Endothelial cell of umbilical vein (primary cell): Measurements from ENCODE around the gene ERICH6B. TPM values are rescaled to one million over a fixed set of nuclear protein-coding genes. Genes with fewer than 3 reads are reported as not detected.

Experiments used
- BruUV-seq: library from RNA; stranded (reverse); fragments of 400-500 nt; replicated peaks from 2 replicates; lab custom pipeline; 2021; lab: Mats Ljungman, UMichigan
- CTCF ChIA-PET: fragments of 300-600, 350-600 bp; sonication (Branson Sonifier 250); formaldehyde crosslinking; loops from one replicate; lab custom pipeline; 2021; ENCODE audit warnings: antibody characterized with exemption, inconsistent platforms; lab: Charles Lee
- POLR2A ChIA-PET: fragments of 300-600, 350-600 bp; sonication (Branson Sonifier 250); formaldehyde crosslinking; loops from one replicate; lab custom pipeline; 2021; ENCODE audit warnings: antibody characterized with exemption, inconsistent platforms; lab: Charles Lee
- DNase-seq: peaks from one replicate; pipeline ENCODE4 v3.0.0-alpha.2; 2011; ENCODE audit warnings: low read depth, low spot score
- FAIRE-seq: peaks from 2 replicates; lab custom pipeline; 2011; peaks lifted over from hg19 to GRCh38; lab: Jason Lieb, UNC
- H2AFZ ChIP-seq: 2 replicates; pipeline ENCODE4 v1.6.0; 2012; ENCODE audit warnings: low read depth, low read length, control low read depth, inconsistent platforms
- H3K27ac ChIP-seq: 2 replicates; pipeline ENCODE4 v1.5.1; 2011; ENCODE audit warnings: low read depth, mild to moderate bottlenecking, control low read depth, low read length, moderate library complexity; ENCODE audit not compliant: insufficient read depth
- H3K27me3 ChIP-seq, 2 experiments: 2 replicates each; pipeline versions ENCODE4 v1.6.0 to v1.6.1; 2011; ENCODE audit warnings: low read length in 2 of 2, mixed read lengths in 1 of 2; ENCODE audit not compliant: control insufficient read depth in 2 of 2, insufficient read depth in 2 of 2
- H3K36me3 ChIP-seq, 2 experiments: 2 replicates in 1 of 2; 3 replicates in 1 of 2; pipeline ENCODE4 v1.5.1; 2011; ENCODE audit warnings: low read length in 2 of 2, mild to moderate bottlenecking in 1 of 2, moderate library complexity in 1 of 2; ENCODE audit not compliant: control insufficient read depth in 2 of 2, insufficient read depth in 2 of 2; ENCODE audit errors: extremely low read depth in 1 of 2
- H3K4me1 ChIP-seq: 3 replicates; pipeline ENCODE4 v1.5.1; 2011; ENCODE audit warnings: mild to moderate bottlenecking, low read length; ENCODE audit not compliant: control insufficient read depth, insufficient read depth; ENCODE audit errors: extremely low read depth
- H3K4me2 ChIP-seq: 2 replicates; pipeline ENCODE4 v1.6.1; 2011; ENCODE audit warnings: low read length, control low read depth, mixed read lengths; ENCODE audit not compliant: insufficient read depth
- H3K4me3 ChIP-seq, 3 experiments: fragments of 200-600 bp in 1 of 3; sonication (generic), shearing (Covaris generic) in 1 of 3; replicated peaks in 1 of 3; 2 replicates each; pipeline ENCODE4 v1.5.1; 2011 to 2016; ENCODE audit warnings: control low read depth in 3 of 3, low read length in 3 of 3, mild to moderate bottlenecking in 2 of 3, inconsistent platforms in 1 of 3, low read depth in 1 of 3, moderate library complexity in 1 of 3; ENCODE audit not compliant: insufficient read depth in 1 of 3
- H3K79me2 ChIP-seq: 2 replicates; pipeline ENCODE4 v1.6.0; 2012; ENCODE audit warnings: low read length, inconsistent platforms; ENCODE audit not compliant: control insufficient read depth, insufficient read depth
- H3K9ac ChIP-seq: replicated peaks from 2 replicates; pipeline ENCODE3; 2011; ENCODE audit warnings: low read length, control low read depth; ENCODE audit not compliant: insufficient read depth; ENCODE audit errors: extremely low read depth
- H3K9me1 ChIP-seq: replicated peaks from 3 replicates; pipeline ENCODE4 v1.6.0; 2011; ENCODE audit warnings: mild to moderate bottlenecking, low read length; ENCODE audit not compliant: control insufficient read depth, insufficient read depth; ENCODE audit errors: extremely low read depth
- H3K9me3 ChIP-seq: replicated peaks from 2 replicates; pipeline ENCODE4 v1.5.1; 2012; ENCODE audit warnings: low read length, inconsistent platforms; ENCODE audit not compliant: control insufficient read depth, insufficient read depth
- H4K20me1 ChIP-seq: replicated peaks from 2 replicates; pipeline ENCODE3; 2011; ENCODE audit warnings: mild to moderate bottlenecking, low read length; ENCODE audit not compliant: control insufficient read depth, insufficient read depth; ENCODE audit errors: extremely low read depth
- EZH2 ChIP-seq: IDR thresholded peaks from 2 replicates; pipeline ENCODE4 v1.6.1; 2012; ENCODE audit warnings: borderline replicate concordance, low read depth, mild to moderate bottlenecking, moderate library complexity, low read length, inconsistent platforms; ENCODE audit not compliant: severe bottlenecking
- FOS ChIP-seq: IDR thresholded peaks from 2 replicates; pipeline ENCODE4 v1.6.1; 2011; ENCODE audit warnings: mild to moderate bottlenecking, low read length, moderate library complexity, borderline replicate concordance; ENCODE audit not compliant: insufficient read depth
- GATA2 ChIP-seq: IDR thresholded peaks from 2 replicates; pipeline ENCODE4 v1.7.0; 2011; ENCODE audit warnings: low read depth, mild to moderate bottlenecking, moderate library complexity, mixed read lengths, low read length; ENCODE audit not compliant: insufficient read length, insufficient read depth
- JUN ChIP-seq: IDR thresholded peaks from 2 replicates; pipeline ENCODE4 v1.6.1; 2011; ENCODE audit warnings: borderline replicate concordance, low read depth; ENCODE audit not compliant: insufficient read length, insufficient read depth
- MYC ChIP-seq: IDR thresholded peaks from one replicate; pipeline ENCODE4 v1.6.1; 2011; ENCODE audit warnings: mild to moderate bottlenecking, low read depth, low read length
- POLR2A ChIP-seq: IDR thresholded peaks from 2 replicates; pipeline ENCODE4 v1.6.1; 2012; ENCODE audit warnings: low read depth, mild to moderate bottlenecking, control low read depth, low read length
- POLR2AphosphoS5 ChIP-seq: IDR thresholded peaks from 2 replicates; pipeline ENCODE4 v1.6.1; 2012; ENCODE audit warnings: low read depth, mild to moderate bottlenecking, control low read depth, low read length, moderate library complexity; ENCODE audit not compliant: insufficient read depth
- dilution Hi-C: fragments of 300-500 bp; cut with MboI; formaldehyde crosslinking; loops from one replicate; pipeline ENCODE4 v1.15.0; 2019; ENCODE audit warnings: low sequenced_read_pairs; ENCODE audit not compliant: extremely low pct_ligation_motif_present
- intact Hi-C: fragments of 100-400 bp; cut with micrococcal nuclease; formaldehyde crosslinking; loops from one replicate; pipeline ENCODE4 v1.10.0; 2022
- polyA plus RNA-seq, 4 experiments: library from polyadenylated mRNA; depleted of rRNA in 3 of 4; stranded (reverse) in 3 of 4; unstranded in 1 of 4; fragments of >200 nt; gene quantifications; 2 replicates each; pipeline versions ENCODE4 v1.2.1 to v1.2.3, GENCODE V29; 2011 to 2012; ENCODE audit warnings: missing spikeins in 1 of 4
- total RNA-seq: library from RNA; stranded (reverse); gene quantifications from 2 replicates; pipeline ENCODE4 v1.2.3, GENCODE V29; 2021
- TF ChIP-seq, protein P1 (sequence below): IDR thresholded peaks from 2 replicates; pipeline ENCODE4 v1.6.1; 2011; ENCODE audit not compliant: insufficient read depth, insufficient read length
- TF ChIP-seq, protein P2 (sequence below), 2 donors: IDR thresholded peaks; 1 replicate in 1 of 2; 2 replicates in 1 of 2; pipeline ENCODE4 v1.5.1; 2011; ENCODE audit warnings: low read length in 2 of 2, mild to moderate bottlenecking in 2 of 2, moderate library complexity in 2 of 2, control low read depth in 1 of 2, inconsistent platforms in 1 of 2, low read depth in 1 of 2; ENCODE audit not compliant: insufficient read depth in 1 of 2; ENCODE audit errors: extremely low read depth in 1 of 2

Gene ERICH6B
- total and polyA plus RNA-seq, 2 donors (not counting 3 experiments of a cell fraction or from before 2014, with no cell fraction given): not detected

DNA sequence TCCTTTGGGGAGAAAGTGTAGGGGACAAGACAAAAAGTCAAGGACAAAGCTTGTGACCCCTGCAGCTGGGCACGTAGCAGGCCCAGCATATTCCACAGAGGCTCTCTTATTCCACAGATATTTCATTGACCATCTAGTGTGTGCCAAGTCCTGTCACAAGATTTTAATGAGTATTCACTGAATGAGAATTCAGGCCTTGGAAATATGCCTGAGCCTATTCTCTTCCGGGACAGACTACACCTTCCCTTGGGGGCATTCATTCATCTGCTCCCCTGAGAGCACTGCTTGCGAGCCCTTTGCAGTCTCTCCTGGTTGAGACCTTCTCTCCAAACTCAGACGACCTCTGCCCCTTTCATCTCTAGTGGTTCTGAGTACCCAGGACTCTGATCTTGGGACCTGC, 25.5 kb downstream of the ERICH6B start:
- no peak overlapping the region for H3K4me2 ChIP-seq
- H4K20me1 ChIP-seq: no peaks in the 10 kb centered on the region
- POLR2A ChIA-PET: no interaction called here
- TF ChIP-seq, protein P1, sequence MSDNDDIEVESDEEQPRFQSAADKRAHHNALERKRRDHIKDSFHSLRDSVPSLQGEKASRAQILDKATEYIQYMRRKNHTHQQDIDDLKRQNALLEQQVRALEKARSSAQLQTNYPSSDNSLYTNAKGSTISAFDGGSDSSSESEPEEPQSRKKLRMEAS: no peak
- TF ChIP-seq FOS: no peak
- TF ChIP-seq POLR2AphosphoS5: no peak
- no peak for TF ChIP-seq MYC
- no peak for TF ChIP-seq JUN
- no peak for TF ChIP-seq POLR2A
- TF ChIP-seq, protein P2, sequence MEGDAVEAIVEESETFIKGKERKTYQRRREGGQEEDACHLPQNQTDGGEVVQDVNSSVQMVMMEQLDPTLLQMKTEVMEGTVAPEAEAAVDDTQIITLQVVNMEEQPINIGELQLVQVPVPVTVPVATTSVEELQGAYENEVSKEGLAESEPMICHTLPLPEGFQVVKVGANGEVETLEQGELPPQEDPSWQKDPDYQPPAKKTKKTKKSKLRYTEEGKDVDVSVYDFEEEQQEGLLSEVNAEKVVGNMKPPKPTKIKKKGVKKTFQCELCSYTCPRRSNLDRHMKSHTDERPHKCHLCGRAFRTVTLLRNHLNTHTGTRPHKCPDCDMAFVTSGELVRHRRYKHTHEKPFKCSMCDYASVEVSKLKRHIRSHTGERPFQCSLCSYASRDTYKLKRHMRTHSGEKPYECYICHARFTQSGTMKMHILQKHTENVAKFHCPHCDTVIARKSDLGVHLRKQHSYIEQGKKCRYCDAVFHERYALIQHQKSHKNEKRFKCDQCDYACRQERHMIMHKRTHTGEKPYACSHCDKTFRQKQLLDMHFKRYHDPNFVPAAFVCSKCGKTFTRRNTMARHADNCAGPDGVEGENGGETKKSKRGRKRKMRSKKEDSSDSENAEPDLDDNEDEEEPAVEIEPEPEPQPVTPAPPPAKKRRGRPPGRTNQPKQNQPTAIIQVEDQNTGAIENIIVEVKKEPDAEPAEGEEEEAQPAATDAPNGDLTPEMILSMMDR (IDR thresholded peaks at IDR 0.05; ENCODE audit: extremely low read depth in 1 of 2, insufficient read depth in 1 of 2, low read depth in 1 of 2, low read length in 2 of 2): no peak
- TF ChIP-seq GATA2: no peak
- no peak for TF ChIP-seq EZH2
- intact Hi-C loops (no loop called here), dilution Hi-C loops (no loop called here)
- no peak for DNase-seq
- BruUV-seq: no TSS peak
- H3K27me3 ChIP-seq: no peaks in the 10 kb centered on the region
- no peaks in the 10 kb centered on the region for H3K4me1 ChIP-seq
- no peaks in the 10 kb centered on the region for H3K9me3 ChIP-seq
- no peaks in the 10 kb centered on the region for H3K79me2 ChIP-seq
- H3K4me3 ChIP-seq: no peak overlapping the region
- H3K9me1 ChIP-seq: no peaks in the 10 kb centered on the region
- no peak overlapping the region for H3K9ac ChIP-seq
- H2AFZ ChIP-seq: no peak overlapping the region
- no peak overlapping the region for H3K27ac ChIP-seq
- CTCF ChIA-PET: no interaction called here
- H3K36me3 ChIP-seq: no peaks in the 10 kb centered on the region
- no peak for FAIRE-seq
